GM18951 (cell line): ENCODE measurements around the gene BAIAP2.

Experiments used
- POLR2A ChIP-seq: IDR thresholded peaks from 4 replicates; pipeline ENCODE4 v1.6.1; 2011; ENCODE audit warnings: mild to moderate bottlenecking; ENCODE audit not compliant: insufficient read length, insufficient read depth; ENCODE audit errors: extremely low read depth
- in situ Hi-C: fragments of 300-500 bp; cut with MboI; formaldehyde crosslinking; loops from one replicate; pipeline ENCODE4 v1.12.0; 2022; ENCODE audit warnings: low sequenced_read_pairs, mixed read lengths, inconsistent platforms; ENCODE audit not compliant: unreplicated experiment

Gene BAIAP2, protein sequence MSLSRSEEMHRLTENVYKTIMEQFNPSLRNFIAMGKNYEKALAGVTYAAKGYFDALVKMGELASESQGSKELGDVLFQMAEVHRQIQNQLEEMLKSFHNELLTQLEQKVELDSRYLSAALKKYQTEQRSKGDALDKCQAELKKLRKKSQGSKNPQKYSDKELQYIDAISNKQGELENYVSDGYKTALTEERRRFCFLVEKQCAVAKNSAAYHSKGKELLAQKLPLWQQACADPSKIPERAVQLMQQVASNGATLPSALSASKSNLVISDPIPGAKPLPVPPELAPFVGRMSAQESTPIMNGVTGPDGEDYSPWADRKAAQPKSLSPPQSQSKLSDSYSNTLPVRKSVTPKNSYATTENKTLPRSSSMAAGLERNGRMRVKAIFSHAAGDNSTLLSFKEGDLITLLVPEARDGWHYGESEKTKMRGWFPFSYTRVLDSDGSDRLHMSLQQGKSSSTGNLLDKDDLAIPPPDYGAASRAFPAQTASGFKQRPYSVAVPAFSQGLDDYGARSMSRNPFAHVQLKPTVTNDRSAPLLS

DNA sequence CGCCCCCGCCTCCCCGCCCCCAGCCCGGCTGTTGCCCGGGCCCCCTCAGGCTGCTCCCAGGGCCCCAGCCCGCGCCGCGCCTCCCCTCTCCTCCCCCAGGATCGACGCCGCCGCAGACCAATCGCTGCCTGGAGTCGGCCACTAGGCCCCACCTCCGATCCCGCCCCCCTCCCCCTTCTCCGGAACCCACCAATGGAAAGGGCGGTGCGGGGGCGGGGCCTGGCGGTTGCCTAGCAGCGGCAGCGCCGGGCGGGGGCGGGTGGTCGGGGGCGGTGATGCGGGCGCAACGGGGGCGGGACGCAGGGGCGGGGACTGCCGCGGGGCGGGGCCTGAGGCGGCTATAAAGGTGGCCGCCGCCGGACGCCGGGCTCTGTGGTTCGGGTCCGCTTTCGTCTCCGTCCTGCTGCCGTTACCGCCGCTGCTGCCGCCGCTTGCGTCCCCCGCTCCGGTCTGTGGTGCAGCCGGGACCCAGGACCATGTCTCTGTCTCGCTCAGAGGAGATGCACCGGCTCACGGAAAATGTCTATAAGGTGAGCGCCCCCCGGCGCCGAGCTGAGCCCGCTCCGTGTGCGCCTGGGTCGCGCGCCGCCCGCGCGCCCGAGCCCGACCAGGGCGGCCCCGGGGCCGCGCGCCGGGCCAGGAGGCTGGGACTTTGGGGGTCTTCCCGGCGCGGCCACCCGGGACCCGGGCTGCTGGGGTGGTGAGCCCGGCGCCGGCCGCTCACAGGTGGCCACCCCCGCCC lies at the start of gene BAIAP2:
Gene BAIAP2, plus strand, starts transcription at position 373 of the 742 bp plus-strand sequence. Its CDS starts 104 bp downstream, at position 477.
- peak; percentile 76 for TF ChIP-seq POLR2A
- in situ Hi-C loops = no loop called here

DNA sequence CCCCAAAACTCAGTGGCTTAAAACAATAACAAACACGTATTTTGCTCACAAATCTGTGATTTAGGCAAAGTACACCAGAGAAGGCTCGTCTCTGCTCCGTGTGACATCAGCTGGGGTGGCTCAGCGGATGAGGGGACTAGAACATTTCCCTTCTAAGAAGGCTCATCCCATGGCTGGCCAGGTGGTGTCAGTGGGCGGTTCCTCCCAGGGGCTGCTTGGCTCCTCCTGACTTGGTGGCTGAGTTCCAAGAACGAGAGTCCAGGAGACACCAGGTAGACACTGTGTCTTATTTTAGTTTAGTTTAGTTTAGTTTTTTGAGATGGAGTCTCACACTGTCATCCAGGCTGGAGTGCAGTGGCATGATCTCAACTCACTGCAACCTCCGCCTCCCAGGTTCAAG lies 48.9 kb upstream of the BAIAP2 start:
- TF ChIP-seq POLR2A = no peak
- in situ Hi-C loops = no loop called here

DNA sequence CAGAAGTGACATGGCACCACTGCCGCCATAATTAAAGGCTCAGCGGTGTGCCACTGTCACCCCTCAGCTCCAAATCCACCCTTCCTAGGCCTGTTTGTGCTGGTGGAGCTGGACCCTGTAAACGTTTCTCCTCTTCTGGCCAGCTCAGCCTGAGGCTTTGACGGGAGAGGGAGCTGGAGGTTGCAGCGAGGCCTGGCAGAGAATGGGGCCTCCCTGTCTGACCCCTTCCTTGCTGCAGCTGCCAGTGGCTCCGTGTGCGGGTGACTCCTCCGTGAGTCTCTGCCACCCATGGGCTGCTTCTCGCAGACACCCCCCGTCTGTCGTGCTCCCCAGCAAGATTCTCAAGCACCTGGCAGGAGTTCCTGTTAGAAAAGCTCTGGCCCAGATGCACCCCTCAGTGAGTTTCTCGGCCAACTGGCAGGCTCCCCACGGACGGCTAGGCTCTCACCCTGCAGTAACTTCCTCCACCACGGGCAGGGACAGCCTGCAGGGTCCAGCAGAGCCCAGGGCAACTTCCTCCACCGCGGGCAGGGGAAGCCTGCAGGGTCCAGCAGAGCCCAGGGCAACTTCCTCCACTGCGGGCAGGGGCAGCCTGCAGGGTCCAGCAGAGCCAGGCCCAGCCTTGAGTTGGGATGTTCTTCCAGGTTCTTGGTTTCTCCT lies 48.0 kb upstream of the BAIAP2 start:
- in situ Hi-C loops = no loop called here
- TF ChIP-seq POLR2A = no peak

DNA sequence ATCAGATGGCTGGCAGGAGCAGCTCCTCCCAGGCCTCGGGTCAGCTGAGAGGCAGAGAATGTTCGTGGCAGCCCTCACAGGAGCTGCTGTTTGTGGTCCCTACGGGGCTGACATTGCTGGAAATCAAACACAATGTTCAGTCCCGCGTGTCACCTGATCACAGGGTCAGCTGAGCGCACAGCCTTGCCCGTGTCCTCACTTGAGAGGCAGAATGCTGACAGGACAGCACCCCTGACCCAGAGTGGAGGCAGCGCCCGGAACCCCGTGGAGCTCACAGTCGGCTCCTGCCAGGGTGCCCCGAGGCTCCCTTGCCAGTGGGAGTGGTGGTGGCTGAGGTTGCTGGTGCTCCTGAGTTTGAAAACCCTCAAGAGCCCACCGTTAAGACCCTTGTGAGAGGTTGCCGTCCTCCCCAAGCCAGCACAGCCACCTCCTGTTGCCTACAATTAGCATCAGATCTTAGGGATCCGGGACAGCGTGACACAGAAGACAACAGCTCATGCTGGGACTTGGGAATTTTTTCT lies 47.0 kb upstream of the BAIAP2 start:
- in situ Hi-C loops = no loop called here

DNA sequence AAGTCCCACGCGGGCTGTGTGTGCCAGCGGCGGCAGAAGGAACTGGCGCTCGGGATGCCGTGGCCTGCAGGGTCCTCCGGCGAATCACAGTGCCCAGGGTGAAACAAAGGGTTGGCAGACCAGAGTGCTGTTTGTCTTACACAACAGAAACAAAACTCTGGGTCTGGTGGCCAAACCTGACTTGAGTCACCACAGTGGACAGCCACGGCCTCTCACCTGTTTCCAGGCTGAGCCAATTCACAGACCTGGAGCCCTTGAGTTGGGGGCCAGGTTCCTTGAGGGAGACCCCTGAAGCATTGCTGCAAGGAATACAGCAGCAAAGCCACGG lies 45.4 kb upstream of the BAIAP2 start:
- in situ Hi-C loops = no loop called here
- no peak for TF ChIP-seq POLR2A

More for the DNA sequence above, 47.0 kb upstream of the BAIAP2 start:
- no peak for TF ChIP-seq POLR2A

DNA sequence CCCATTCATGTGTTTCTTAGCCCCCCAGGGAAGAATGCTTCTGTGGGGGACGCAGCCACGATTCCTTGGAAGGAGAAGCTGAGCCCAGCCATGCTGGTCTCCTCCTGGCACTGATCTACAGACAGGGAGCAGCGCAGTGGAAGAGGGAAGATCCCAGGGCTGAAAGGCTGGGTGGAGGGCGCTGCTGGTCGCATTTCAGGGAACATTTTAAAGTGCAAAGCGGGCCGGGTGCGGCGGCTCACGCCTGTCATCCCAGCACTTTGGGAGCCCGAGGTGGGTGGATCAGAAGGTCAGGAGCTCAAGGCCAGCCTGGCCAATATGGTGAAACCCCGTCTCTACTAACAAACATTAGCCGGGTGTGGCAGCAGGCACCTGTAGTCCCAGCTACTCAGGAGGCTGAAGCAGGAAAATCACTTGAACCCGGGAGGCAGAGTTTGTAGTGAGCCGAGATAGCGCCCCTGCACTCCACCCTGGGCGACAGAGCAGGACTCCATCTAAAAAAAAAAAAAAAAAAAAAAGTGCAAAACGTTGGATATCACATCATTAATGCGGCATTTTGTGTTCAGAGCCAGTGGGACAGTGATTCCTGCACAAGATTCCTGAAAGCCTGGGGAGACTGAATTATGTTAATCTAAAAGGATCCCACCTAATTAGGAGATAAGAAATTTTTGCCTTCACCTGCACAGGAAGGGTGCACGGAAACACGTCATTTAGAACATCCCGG lies 43.9 kb upstream of the BAIAP2 start:
- in situ Hi-C loops = no loop called here
- no peak for TF ChIP-seq POLR2A

DNA sequence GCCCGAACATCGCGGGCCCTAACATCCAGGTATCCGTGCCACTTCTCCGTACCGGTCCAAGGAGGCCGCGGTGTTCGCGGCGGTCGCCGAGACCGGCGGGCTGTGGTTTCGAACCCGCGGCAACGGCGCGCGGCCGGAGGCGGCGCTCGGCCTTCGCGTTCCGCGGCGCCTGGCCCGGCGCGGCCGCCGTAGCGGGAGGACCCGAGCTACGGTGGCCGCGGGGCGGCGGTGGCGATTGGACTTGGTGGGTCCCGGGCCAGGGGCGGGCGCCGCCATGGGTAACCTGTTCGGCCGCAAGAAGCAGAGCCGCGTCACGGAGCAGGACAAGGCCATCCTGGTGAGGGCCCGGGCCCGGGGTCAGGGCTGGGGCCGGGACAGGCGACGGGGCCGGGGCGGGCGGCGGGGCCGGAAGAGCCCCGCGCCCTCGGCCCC lies 43.3 kb upstream of the BAIAP2 start, which contains the start of gene CHMP6:
Gene CHMP6, plus strand, starts transcription at position 197 of the 432 bp plus-strand sequence. Its CDS starts 78 bp downstream, at position 275.
- peak; percentile 62 for TF ChIP-seq POLR2A
- in situ Hi-C loops = no loop called here

DNA sequence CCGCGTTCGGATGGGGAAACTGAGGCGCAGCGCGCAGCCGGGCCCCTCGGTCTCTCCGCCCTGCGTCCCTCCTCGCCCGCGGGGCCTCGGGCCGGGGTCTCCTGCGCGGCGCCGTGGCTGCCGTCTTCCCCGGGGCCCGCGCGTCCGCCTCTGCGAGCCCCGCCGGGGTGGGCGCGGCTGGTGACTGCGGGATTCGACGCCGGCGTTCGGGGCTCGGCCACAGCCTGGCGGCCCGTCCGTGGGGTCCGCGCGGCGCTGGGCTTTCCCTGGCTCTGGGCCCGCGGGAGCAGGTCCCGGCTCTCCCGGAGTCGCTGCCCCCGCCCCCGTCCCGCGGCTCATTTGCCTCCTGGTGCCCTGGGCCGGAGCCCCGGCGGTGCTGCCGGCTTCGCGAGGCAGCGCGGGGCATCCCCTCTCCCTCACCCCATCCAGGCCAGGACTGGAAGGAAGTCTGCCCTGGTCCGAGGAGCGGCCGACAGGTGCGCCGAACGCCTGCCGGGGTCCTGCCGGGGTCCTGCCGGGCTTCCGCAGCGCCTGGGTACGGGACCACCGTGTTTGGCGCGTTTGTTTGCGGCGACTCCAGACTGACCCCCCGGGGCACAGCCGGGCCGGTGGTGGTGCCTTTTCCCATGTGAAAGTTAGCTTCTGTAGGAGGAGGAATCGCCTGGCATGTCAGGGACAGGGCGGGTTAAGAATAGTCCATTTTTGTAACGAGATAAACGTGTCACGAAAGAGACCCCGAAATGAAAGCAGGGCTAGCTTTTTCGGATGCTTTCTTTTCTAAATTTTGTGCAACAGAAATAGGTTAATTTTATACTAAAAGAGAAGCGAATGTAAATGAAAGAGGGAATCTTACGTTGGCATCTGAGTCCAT lies 42.6 kb upstream of the BAIAP2 start:
- in situ Hi-C loops = no loop called here
- no peak for TF ChIP-seq POLR2A

DNA sequence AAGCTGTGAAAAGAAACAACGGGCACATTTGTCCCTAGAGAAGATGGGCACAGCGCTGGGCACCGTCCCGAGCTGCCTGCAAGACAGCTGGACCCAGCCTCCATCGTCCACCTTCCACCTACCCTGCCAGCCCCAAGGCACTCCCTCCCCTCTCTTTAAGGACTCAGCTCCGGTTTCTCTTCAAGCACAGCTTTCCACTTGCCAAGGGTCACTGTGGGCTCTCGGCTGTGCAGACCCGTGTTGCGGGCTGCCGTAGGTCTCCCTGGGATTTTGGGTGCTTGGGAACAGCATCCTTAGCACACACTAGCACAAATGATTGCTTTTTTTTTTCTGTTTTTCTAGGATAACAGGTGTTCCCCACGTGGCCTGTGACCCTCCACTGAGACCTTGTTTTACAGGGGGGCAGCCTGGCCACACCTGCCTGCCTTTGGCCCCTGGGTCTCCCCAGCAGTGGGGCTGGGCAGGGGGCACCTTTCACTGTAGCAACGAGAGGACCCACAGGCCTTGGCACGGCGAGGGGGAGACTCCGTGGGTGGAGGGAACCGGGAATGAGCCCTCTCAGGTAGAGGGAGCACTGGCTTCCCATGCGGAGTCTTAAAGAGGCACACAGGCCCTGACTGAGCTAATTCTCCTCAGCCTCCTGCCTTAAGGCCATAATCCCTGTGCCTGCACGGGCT lies 41.9 kb upstream of the BAIAP2 start:
- TF ChIP-seq POLR2A = no peak
- in situ Hi-C loops = no loop called here

DNA sequence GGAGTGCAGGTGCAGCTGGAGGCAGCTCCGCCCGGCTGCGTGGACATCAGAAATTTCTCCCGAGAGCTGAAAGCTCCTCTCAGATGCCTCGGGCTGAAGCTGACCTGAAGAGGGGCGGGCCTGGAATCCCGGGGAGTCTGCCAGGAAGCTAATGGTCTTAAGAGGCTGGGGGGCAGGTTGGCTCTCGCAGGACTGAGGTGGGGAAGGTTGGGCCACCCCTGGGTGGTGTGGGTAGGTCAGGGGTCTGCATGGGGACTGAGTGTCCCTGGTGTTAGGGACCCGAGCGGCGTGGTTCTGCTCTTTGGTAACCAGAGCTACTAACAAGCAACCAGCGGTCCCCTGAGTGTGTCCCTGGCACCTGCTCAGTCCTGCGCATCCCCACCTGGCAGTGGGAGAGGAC lies 39.8 kb upstream of the BAIAP2 start:
- TF ChIP-seq POLR2A = no peak
- in situ Hi-C loops = no loop called here
